ENCODE results near the gene INPP5A. TPM values are rescaled to one million over a fixed set of nuclear protein-coding genes. Genes with fewer than 3 reads are reported as not detected.
"Not testable (repeated sequence)": the region's sequence is repeated elsewhere in the genome, so short reads cannot be mapped to it uniquely, and the experiment has no call there.

Gene INPP5A
- total RNA-seq, 1 donor from 2014 or later, result 35.4 TPM

- Mint-ChIP-seq H3K36me3 (ENCODE audit: low read depth) (no peaks in the 10 kb centered on the region), H3K27me3 (ENCODE audit: low read depth) (peaks cover 52% of the 10 kb centered on the region), H3K9me3 (no peaks in the 10 kb centered on the region), H3K4me3 (no peak overlapping the region), H3K27ac (ENCODE audit: unreplicated experiment) (no peak overlapping the region), H3K4me1 (no peaks in the 10 kb centered on the region)
- TF ChIP-seq CTCF (conservative IDR thresholded peaks at IDR 0.05), result no peak
- DNase-seq (ENCODE audit: low read depth, low spot score), result no peak
These were observed 255.6 kb downstream of the INPP5A start for GRCh38 chr10:132793213-132793612.

- no peaks in the 10 kb centered on the region for H3K36me3 Mint-ChIP-seq (ENCODE audit: low read depth)
- no peak overlapping the region for H3K27ac Mint-ChIP-seq (ENCODE audit: unreplicated experiment)
- H3K9me3 Mint-ChIP-seq, result no peaks in the 10 kb centered on the region
- H3K4me1 Mint-ChIP-seq, result no peaks in the 10 kb centered on the region
- no peak overlapping the region for H3K4me3 Mint-ChIP-seq
- no peak for TF ChIP-seq CTCF (conservative IDR thresholded peaks at IDR 0.05)
- H3K27me3 Mint-ChIP-seq (ENCODE audit: low read depth), result peaks cover 46% of the 10 kb centered on the region
- DNase-seq (ENCODE audit: low read depth, low spot score), result no peak
These were observed 256.6 kb downstream of the INPP5A start for GRCh38 chr10:132793871-132794849.

GRCh38 chr10:132796846-132797245 lies 259.3 kb downstream of the INPP5A start:
- H3K4me3 Mint-ChIP-seq, result no peak overlapping the region
- H3K27me3 Mint-ChIP-seq (ENCODE audit: low read depth), result peaks cover 22% of the 10 kb centered on the region
- DNase-seq (ENCODE audit: low read depth, low spot score), result no peak
- H3K27ac Mint-ChIP-seq (ENCODE audit: unreplicated experiment), result no peak overlapping the region
- no peak for TF ChIP-seq CTCF (conservative IDR thresholded peaks at IDR 0.05)
- H3K36me3 Mint-ChIP-seq (ENCODE audit: low read depth), result no peaks in the 10 kb centered on the region
- H3K9me3 Mint-ChIP-seq, result no peaks in the 10 kb centered on the region
- no peaks in the 10 kb centered on the region for H3K4me1 Mint-ChIP-seq

- DNase-seq (ENCODE audit: low read depth, low spot score); H3K27ac Mint-ChIP-seq (ENCODE audit: unreplicated experiment): not testable (repeated sequence)
These were observed 260.4 kb downstream of the INPP5A start for GRCh38 chr10:132797986-132798385.

GRCh38 chr10:132798403-132798802 lies 260.8 kb downstream of the INPP5A start:
- no peak for TF ChIP-seq CTCF (conservative IDR thresholded peaks at IDR 0.05)
- Mint-ChIP-seq H3K4me3 (no peak overlapping the region), H3K27me3 (ENCODE audit: low read depth) (peaks cover 16% of the 10 kb centered on the region), H3K4me1 (no peaks in the 10 kb centered on the region), H3K27ac (ENCODE audit: unreplicated experiment) (peak overlapping the region; percentile 35), H3K36me3 (ENCODE audit: low read depth) (no peaks in the 10 kb centered on the region), H3K9me3 (no peaks in the 10 kb centered on the region)
- no peak for DNase-seq (ENCODE audit: low read depth, low spot score)

More at GRCh38 chr10:132797986-132798385, 260.4 kb downstream of the INPP5A start:
- H3K4me1 Mint-ChIP-seq; H3K4me3 Mint-ChIP-seq; H3K9me3 Mint-ChIP-seq; H3K36me3 Mint-ChIP-seq (ENCODE audit: low read depth): not testable (repeated sequence)
- peaks cover 18% of the 10 kb centered on the region for H3K27me3 Mint-ChIP-seq (ENCODE audit: low read depth)

GRCh38 chr10:132798876-132799275 lies 261.3 kb downstream of the INPP5A start:
- Mint-ChIP-seq H3K27ac (ENCODE audit: unreplicated experiment) (peak overlapping the region; percentile 35), H3K4me1 (no peaks in the 10 kb centered on the region), H3K9me3 (no peaks in the 10 kb centered on the region), H3K27me3 (ENCODE audit: low read depth) (peaks cover 18% of the 10 kb centered on the region), H3K36me3 (ENCODE audit: low read depth) (no peaks in the 10 kb centered on the region), H3K4me3 (no peak overlapping the region)
- TF ChIP-seq CTCF (conservative IDR thresholded peaks at IDR 0.05), result no peak
- no peak for DNase-seq (ENCODE audit: low read depth, low spot score)
